NCI-H748 treated with DMSO at 0.1 percent for 48 hours (cell line): ENCODE data around the gene UBE3D.
"Not testable (repeated sequence)": the region's sequence is repeated elsewhere in the genome, so short reads cannot be mapped to it uniquely, and the experiment has no call there.

ENCODE experiments used
- DNase-seq: peaks from one replicate; lab custom pipeline; 2025; lab: John Stamatoyannopoulos, UW

The UBE3D gene

GRCh38 chr6:82910395-82910794, 155.2 kb downstream of the UBE3D start:
- DNase-seq, result no peak

DNA sequence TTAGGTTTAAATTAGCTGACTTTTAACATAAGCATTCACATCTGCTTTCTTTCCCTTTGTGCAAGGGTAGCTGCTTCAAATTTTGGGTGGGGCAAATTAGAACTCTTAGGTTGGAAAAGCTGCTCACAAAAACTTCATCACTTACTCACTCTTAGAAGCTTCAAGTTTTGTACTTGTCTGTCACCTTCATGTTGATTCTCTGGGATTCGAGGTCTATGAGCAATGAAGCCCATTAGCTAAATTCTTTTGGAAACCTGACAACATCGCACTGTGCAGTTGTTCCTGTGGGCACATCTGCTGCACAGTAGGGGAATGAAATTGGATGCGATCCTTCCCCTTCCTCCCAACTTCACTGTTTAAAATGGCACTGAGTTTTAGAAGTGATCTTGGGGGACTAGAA, 156.1 kb downstream of the UBE3D start:
- no peak for DNase-seq

GRCh38 chr6:82908661-82909060, 157.0 kb downstream of the UBE3D start:
- no peak for DNase-seq

GRCh38 chr6:82906951-82907350, 158.7 kb downstream of the UBE3D start:
- no peak for DNase-seq

- no peak for DNase-seq
Measured at GRCh38 chr6:82906489-82906888, 159.2 kb downstream of the UBE3D start.

DNA sequence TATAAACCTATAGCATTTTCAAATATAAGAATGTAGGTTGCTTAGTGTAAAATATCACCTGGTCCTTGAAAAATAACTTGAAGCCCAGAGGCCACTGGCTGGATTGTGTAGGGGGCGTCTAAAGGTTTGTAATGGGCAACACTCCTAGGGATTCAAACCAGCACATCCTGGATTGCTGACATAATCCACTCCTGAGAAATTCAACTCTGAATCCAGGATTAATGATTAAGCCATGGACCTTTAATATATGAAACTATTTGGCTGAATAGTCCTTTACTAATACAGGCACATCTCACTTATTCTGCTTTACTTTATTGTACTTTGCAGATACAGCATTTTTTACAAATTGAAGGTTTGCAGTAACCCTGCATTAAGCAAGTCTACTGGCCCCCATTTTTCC, 160.8 kb downstream of the UBE3D start:
- no peak for DNase-seq

DNA sequence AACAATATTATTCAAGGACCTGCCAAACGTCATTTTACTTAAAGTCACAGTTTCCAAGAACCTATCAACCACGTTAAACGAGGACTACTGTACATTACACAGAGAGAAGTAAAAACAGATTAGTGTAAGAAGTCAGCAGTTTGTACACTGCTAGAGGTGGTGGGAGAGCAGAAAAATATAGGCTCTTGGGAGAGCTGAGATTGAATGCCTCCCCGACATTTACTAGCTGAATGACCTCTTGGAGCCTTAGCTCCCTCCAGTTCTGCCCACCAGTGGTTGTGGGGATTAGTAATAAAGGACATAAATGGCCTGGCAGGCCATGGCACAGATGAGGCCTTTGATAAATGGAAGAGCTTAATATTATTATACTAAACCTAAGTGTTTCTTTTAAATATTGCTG, 161.4 kb downstream of the UBE3D start:
- DNase-seq, result no peak

- DNase-seq, result no peak
Measured at GRCh38 chr6:82902290-82902689, 163.4 kb downstream of the UBE3D start.

GRCh38 chr6:82894653-82895259, 170.9 kb downstream of the UBE3D start:
- no peak for DNase-seq

DNA sequence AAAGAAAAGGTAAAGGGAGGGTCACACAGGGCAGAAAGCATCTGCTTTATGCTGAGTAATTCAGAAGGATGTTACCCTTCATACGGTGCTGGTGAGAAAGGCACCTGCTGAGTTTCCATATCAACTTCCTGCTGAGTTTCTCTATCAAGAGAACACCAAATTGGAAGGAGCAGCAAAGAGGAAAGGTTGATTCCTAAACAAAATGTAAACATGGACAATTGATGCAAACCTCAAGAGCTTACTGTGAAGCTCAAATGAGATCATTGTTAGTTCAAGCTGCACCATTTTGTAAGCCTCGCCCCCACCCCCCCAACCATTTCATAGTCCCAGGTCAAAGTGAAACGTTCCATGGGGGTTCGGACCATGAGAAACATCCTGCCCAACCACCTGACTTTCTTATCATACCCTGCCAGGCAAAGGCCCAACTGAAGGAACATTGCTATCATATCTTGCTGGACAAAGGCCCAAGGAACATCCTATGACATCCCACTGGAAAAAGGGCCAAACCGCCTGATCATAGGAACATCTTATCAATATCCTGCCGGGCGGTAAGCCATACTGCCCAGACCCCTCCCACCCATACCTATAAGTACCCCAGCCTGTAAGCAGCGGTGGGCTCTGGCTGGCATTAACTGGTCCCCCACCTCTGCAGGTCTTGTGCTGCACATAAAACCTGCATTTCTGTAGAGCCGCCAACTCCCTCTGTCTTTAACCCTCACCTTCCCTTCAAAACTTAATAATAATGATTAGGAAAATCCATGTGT, 171.6 kb downstream of the UBE3D start:
- DNase-seq, result peak; percentile 36

- DNase-seq, result not testable (repeated sequence)
Measured at GRCh38 chr6:82891503-82891902, 174.1 kb downstream of the UBE3D start.

GRCh38 chr6:82891076-82891475, 174.6 kb downstream of the UBE3D start:
- DNase-seq, result no peak

DNA sequence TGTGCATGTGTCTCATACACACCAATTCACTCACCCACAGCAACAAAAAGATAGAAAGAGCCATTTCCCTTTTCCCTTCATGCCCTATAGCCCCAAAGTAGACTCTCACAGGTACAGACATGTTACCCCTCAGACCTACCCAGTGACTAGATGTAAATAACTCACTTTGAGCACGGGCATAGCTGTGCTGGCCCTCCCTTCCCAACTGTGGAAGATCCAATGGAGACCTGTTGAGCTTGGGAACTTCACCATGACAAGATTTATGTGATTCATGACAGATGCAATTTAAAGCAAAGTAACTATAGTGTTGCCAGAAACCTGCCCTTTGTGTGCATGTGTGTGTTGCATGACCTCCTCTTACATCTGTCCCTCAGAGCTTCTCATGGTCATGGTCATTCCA, 175.4 kb downstream of the UBE3D start:
- DNase-seq, result no peak

GRCh38 chr6:82889143-82889542, 176.5 kb downstream of the UBE3D start:
- no peak for DNase-seq

DNA sequence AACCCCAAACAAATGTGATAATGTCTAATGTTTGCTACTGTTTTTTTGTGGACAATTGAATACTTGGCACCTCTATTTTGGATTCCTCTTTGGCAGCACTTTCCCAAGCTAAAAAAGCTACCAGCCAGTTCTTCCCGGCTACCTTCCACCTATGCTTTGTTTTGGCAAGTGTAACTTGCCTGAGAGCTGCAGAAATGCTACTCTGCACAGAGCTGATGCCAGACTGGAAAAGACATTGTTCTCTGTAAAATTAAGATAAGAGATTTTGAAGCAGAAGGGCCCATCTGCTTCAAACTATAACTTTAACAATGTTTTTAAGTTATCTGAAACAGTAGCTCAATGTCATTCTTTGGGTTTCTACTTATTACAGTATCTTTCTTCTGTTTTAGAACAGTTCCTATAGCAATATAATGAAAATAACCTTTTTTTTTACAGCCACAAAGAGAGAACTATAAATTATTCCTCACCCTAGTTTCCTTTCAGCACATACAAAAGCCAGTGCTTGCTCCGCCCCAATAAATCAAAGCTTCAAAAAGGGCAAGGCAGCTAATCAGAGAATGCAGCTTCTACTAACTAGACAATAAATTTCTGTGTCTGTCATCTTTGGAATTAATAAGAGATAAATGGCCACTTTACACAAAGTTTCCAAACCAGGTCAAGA, 183.1 kb downstream of the UBE3D start:
- DNase-seq, result no peak

DNA sequence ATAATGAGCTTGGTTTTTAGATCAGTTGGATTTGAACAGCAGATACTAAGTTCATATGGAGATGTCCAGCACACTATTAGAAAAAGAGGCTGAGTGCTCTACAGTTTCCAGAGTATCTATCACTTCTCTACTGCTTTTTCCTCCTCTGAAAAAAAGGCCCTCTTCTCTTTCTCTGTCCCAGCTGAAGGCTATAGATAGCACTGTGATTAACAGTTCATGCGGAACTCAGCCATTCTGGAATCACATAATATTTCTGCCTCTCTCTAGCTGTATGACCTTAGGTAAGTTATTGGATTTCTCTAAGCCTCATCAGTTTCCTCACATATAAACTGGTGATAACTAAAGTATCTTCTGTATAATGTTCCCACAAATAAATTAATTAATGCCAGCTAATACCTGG, 184.1 kb downstream of the UBE3D start:
- DNase-seq, result no peak

- DNase-seq, result no peak
Measured at GRCh38 chr6:82878812-82879211, 186.8 kb downstream of the UBE3D start.

DNA sequence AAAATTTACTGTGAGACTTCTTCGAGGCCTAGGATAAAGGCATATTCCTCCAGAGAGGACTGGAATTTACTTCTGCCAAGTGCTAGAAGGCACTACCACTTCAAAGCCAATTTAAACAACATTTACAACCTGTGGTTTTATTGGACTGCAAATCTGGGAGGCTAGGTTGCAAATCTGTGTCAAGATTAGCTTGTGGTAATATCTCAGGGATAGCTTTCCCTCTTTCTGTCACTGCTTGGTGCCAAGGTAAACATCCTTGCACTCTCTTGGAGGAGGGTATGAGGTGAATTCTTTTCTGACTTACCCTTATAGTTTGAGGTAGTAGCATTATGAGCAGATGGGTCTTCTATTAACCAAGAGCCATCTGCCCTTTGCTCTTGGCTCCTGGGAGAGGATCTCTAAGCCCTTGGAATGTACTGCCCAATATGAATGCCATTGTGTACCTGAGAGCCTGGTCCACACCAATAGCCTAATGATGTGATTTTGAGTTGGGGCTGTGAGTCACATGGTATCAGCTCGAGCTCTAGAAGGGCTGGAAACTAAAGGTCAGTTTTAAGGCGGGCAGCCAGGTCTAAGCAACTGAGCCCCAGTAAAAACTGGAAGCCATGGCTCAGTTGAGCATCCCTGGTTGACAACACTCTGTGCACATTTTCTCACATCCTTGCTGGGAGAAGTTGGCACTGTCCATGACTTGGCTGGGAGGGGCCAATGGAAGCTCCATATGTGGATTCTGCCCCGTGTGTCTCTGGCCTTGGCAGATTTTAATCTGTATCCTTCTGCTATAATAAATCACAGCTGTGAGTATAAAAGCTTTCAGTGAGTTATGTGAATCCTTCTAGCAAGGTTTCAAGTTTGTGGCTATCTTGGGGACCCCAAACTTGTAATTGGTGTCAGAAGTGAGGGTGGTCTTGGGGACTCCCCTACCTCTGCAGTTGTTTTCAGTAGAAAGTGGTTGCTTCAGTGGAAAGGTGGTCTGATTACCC, 188.1 kb downstream of the UBE3D start:
- DNase-seq, result no peak

- DNase-seq, result no peak
Measured at GRCh38 chr6:82875573-82876185, 190.0 kb downstream of the UBE3D start.

GRCh38 chr6:82874867-82875266, 190.8 kb downstream of the UBE3D start:
- no peak for DNase-seq

- DNase-seq, result no peak
Measured at GRCh38 chr6:82872185-82872584, 193.5 kb downstream of the UBE3D start.
